ENCODE results near the gene POMT2. TPM values are rescaled to one million over a fixed set of nuclear protein-coding genes. Genes with fewer than 3 reads are reported as not detected.
"Not testable (repeated sequence)": the region's sequence is repeated elsewhere in the genome, so short reads cannot be mapped to it uniquely, and the experiment has no call there.

The POMT2 gene
- total RNA-seq, 6 experiments from 2014 or later = 21.7 to 39.0 (median 27.5) TPM

DNA sequence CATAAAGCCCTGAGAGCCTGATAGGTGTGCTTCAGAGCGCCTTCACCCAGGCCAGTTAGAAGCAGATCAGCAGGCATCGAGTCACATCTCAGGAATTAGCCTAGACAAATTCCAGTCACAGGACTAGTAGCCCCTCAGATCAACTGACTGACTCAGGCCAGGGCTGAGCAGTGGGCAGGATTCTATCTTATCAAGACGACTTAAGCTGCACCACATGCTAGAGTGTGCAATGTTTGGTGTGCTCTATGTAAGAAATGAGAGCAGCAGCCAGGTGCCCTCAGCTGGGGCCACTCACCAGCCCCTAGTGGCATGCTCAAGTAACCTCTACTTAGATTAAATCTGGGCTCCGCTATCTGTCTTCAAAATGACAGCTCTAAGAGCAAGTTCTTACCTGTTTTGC is 30.0 kb downstream of the POMT2 start:
- DNase-seq = peak; percentile 63
- H3K4me1 Mint-ChIP-seq (ENCODE audit: low read depth) = peaks cover 6% of the 10 kb centered on the region
- H3K27me3 Mint-ChIP-seq (ENCODE audit: insufficient read depth) = no peaks in the 10 kb centered on the region
- no peaks in the 10 kb centered on the region for H3K9me3 Mint-ChIP-seq
- H3K27ac Mint-ChIP-seq = no peak overlapping the region; the same call in 1 of the 2 replicates
- H3K4me3 Mint-ChIP-seq = no peak overlapping the region
- peaks cover 2% of the 10 kb centered on the region; the same call in 1 of the 2 replicates for H3K36me3 Mint-ChIP-seq (ENCODE audit: low read depth)
- TF ChIP-seq, protein P1, sequence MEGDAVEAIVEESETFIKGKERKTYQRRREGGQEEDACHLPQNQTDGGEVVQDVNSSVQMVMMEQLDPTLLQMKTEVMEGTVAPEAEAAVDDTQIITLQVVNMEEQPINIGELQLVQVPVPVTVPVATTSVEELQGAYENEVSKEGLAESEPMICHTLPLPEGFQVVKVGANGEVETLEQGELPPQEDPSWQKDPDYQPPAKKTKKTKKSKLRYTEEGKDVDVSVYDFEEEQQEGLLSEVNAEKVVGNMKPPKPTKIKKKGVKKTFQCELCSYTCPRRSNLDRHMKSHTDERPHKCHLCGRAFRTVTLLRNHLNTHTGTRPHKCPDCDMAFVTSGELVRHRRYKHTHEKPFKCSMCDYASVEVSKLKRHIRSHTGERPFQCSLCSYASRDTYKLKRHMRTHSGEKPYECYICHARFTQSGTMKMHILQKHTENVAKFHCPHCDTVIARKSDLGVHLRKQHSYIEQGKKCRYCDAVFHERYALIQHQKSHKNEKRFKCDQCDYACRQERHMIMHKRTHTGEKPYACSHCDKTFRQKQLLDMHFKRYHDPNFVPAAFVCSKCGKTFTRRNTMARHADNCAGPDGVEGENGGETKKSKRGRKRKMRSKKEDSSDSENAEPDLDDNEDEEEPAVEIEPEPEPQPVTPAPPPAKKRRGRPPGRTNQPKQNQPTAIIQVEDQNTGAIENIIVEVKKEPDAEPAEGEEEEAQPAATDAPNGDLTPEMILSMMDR (IDR thresholded peaks at IDR 0.05) = peak; percentile 49

- no peak for DNase-seq
- no peak overlapping the region for H3K27ac Mint-ChIP-seq
Observed at GRCh38 chr14:77286576-77286975, 34.1 kb downstream of the POMT2 start.

DNA sequence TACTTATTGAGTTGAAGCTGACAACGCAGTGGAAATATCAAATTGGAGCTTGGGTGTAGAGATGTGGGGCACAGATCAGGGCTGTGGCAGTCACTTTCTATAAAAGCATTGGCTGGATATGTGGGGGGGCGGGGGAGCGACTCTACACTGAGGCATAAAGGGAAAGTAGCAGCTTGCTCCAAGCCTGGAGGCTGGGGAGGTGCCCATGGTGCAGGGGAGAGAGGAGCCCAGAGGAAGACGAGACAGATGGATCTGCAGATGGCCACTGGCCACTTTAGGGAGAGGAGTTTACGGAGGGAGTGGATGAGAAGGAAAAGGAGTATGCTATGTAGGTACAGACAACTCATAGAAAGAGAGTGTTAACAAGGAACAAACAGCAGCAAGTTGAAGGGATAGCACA is 36.2 kb downstream of the POMT2 start:
- H3K36me3 Mint-ChIP-seq (ENCODE audit: low read depth) = peaks cover 11% of the 10 kb centered on the region; the same call in 1 of the 2 replicates
- TF ChIP-seq, protein P1 (IDR thresholded peaks at IDR 0.05) = no peak
- H3K4me1 Mint-ChIP-seq (ENCODE audit: low read depth) = no peaks in the 10 kb centered on the region
- H3K9me3 Mint-ChIP-seq = no peaks in the 10 kb centered on the region
- no peak for DNase-seq
- H3K27ac Mint-ChIP-seq = no peak overlapping the region
- no peak overlapping the region for H3K4me3 Mint-ChIP-seq
- no peaks in the 10 kb centered on the region for H3K27me3 Mint-ChIP-seq (ENCODE audit: insufficient read depth)

More at GRCh38 chr14:77286576-77286975, 34.1 kb downstream of the POMT2 start:
- no peaks in the 10 kb centered on the region for H3K9me3 Mint-ChIP-seq
- H3K4me1 Mint-ChIP-seq (ENCODE audit: low read depth) = peaks cover 6% of the 10 kb centered on the region
- no peak overlapping the region for H3K4me3 Mint-ChIP-seq
- TF ChIP-seq, protein P1 (IDR thresholded peaks at IDR 0.05) = no peak
- peaks cover 11% of the 10 kb centered on the region; the same call in 1 of the 2 replicates for H3K36me3 Mint-ChIP-seq (ENCODE audit: low read depth)
- no peaks in the 10 kb centered on the region for H3K27me3 Mint-ChIP-seq (ENCODE audit: insufficient read depth)

DNA sequence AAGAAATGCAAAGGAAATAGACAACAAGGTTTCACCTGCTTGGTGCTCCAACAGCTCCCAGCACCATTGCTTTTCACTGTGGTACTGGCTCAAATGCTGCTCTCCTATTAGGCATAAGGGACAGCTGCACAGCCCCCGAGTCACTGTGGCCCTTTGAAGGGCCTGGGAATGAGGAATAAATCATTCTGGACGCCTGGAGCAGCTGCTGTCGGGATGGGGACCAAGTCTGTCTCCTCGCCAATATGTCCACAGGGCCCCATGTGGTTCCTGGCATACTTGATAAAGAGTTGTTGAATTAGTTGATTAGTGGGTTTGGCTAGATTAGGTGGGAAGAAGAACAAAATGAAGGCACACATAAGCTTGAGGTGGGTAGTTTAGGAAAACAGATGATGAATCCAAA is 36.6 kb downstream of the POMT2 start:
- DNase-seq = no peak
- H3K4me3 Mint-ChIP-seq = no peak overlapping the region
- TF ChIP-seq, protein P1 (IDR thresholded peaks at IDR 0.05) = no peak
- no peak overlapping the region for H3K27ac Mint-ChIP-seq
- H3K27me3 Mint-ChIP-seq (ENCODE audit: insufficient read depth) = no peaks in the 10 kb centered on the region
- no peaks in the 10 kb centered on the region for H3K4me1 Mint-ChIP-seq (ENCODE audit: low read depth)
- no peaks in the 10 kb centered on the region for H3K9me3 Mint-ChIP-seq
- H3K36me3 Mint-ChIP-seq (ENCODE audit: low read depth) = peaks cover 11% of the 10 kb centered on the region; the same call in 1 of the 2 replicates

- Mint-ChIP-seq H3K36me3 (ENCODE audit: low read depth) (peaks cover 11% of the 10 kb centered on the region; the same call in 1 of the 2 replicates), H3K4me3 (no peak overlapping the region), H3K4me1 (ENCODE audit: low read depth) (no peaks in the 10 kb centered on the region), H3K27me3 (ENCODE audit: insufficient read depth) (no peaks in the 10 kb centered on the region), H3K9me3 (no peaks in the 10 kb centered on the region), H3K27ac (no peak overlapping the region)
- DNase-seq = no peak
- TF ChIP-seq, protein P1 (IDR thresholded peaks at IDR 0.05) = no peak
Observed at GRCh38 chr14:77281852-77282410, 38.8 kb downstream of the POMT2 start.

GRCh38 chr14:77280921-77281320 is 39.8 kb downstream of the POMT2 start:
- H3K9me3 Mint-ChIP-seq; H3K4me3 Mint-ChIP-seq; DNase-seq; H3K27ac Mint-ChIP-seq; H3K27me3 Mint-ChIP-seq (ENCODE audit: insufficient read depth); H3K4me1 Mint-ChIP-seq (ENCODE audit: low read depth): not testable (repeated sequence)
- H3K36me3 Mint-ChIP-seq (ENCODE audit: low read depth) = peaks cover 11% of the 10 kb centered on the region; the same call in 1 of the 2 replicates

Measured in HFFc6 (cell line).